Inferior parietal cortex (tissue), 1 donor: ENCODE measurements around the gene CD247.

ENCODE experiments used
- DNase-seq: peaks from one replicate; pipeline ENCODE4 v3.0.0-alpha.2; 2016; ENCODE audit errors: extremely low spot score

The CD247 gene

GRCh38 chr1:167512046-167512654 is 6.2 kb downstream of the CD247 start:
- DNase-seq: no peak

- no peak for DNase-seq
These were observed 6.8 kb downstream of the CD247 start for GRCh38 chr1:167511374-167511986.

GRCh38 chr1:167510881-167511280 is 7.4 kb downstream of the CD247 start:
- no peak for DNase-seq

- no peak for DNase-seq
These were observed 8.1 kb downstream of the CD247 start for GRCh38 chr1:167510244-167510643.

DNA sequence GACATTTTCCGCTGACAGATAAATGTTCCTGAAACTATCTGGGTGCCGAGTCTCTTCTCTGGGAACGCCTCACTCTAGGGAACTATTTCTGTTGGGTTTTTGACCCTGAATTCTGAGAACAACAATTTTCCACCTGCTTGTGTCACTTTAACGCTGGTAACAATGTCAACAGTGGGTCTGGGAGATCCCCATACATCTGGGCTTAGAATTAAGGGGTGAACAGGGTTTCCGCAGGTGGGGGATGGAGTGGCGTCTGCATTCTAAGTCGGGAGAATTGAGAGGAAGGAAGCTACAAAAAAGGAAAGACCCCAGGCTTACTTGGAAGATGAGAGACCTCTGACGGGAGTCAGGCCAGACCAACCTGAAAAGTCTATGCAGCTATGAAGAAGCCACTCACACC is 8.7 kb downstream of the CD247 start:
- no peak for DNase-seq

- no peak for DNase-seq
These were observed 10.6 kb downstream of the CD247 start for GRCh38 chr1:167507719-167508118.

DNA sequence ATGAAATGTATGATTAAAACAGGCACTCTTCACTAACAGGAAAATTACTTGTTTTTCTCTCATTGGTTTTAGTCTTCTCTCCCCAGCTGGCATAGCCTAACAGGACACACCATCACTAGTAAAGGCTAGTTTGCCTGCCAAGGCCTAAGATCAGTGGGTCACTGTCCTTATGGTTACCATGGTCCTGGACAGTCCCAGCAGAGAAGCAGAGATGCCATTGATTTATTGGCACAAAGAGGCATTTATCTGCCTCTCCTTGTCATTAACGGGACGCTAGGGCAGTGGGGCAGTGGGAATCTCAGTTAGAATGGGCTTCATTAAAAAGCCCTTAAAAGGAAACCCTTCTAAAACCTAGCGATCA is 13.9 kb downstream of the CD247 start:
- no peak for DNase-seq

DNA sequence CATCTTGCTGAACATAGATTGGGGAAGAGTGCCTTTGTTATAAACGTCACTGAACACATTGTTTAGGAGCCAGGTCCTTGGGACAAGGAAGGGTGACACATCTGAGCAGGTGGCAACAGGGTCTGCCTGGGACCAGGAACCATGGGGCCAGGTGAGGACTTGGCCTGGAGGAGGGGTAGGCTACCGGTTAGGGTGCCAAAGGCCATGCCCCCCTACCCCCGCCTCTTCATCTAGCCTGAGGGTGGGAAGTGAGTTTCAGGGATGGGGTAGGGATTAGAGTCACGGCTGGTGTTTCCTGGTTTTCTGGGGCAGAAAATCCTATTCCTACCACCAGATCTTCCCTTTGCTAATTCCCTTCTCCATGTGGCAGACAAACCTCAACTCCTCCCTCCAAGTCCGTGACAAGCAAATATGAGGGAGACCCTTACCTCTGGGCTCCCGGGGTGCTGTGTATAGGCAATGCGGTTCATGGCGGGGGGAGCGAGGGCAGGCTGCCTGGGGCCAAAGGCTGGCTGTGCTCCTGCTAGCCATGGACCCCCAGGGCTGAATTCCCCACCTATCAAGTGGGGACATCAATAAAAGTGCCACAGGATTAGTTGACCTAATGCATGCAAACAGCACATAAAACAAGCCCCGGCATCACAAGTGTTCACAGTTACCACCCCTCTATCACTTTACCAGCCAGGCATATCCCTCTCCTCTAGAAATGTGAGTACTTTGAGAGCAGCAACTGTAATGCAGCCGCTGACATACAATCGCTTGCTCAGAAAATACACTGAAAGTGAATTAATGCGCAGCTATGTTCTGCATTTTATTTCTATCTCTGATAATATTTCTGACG is 14.5 kb downstream of the CD247 start:
- DNase-seq: no peak

- no peak for DNase-seq
These were observed 15.4 kb downstream of the CD247 start for GRCh38 chr1:167502719-167503462.

- DNase-seq: no peak
These were observed 16.2 kb downstream of the CD247 start for GRCh38 chr1:167502192-167502551.

DNA sequence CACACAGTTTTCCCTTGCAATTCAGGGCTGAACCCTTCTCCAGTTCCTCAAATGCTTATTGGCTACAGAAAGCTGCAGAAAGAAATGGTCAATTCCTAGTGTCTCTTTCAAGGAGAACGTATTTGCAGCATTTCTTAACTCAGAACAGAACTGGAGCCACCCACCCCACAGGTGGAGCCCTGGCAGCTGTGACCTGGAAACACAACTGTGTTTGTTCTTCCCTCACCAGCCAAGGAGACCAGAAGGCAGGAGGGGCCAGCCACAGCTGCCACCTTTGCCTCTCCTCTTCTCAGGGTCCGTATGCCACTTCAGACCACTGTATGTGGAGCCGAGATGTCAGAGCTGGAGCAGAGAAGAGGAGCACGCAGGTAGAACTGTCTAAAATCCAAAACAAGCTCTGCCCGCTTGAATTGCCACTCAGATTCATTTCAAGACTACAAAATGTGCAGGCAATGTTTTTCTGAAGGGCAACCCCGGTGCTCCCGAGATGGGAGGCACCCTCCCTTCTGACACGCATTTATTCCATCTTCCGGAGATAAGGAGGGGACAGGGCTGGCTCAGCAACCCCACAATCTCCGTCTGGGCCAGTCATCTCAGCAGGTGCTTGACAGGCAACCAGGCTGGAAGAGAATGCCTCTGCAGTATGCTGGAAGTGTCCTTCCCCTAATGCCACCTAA is 16.7 kb downstream of the CD247 start:
- no peak for DNase-seq

- DNase-seq: no peak
These were observed 18.0 kb downstream of the CD247 start for GRCh38 chr1:167500283-167500860.

GRCh38 chr1:167499664-167500101 is 18.6 kb downstream of the CD247 start:
- DNase-seq: no peak

DNA sequence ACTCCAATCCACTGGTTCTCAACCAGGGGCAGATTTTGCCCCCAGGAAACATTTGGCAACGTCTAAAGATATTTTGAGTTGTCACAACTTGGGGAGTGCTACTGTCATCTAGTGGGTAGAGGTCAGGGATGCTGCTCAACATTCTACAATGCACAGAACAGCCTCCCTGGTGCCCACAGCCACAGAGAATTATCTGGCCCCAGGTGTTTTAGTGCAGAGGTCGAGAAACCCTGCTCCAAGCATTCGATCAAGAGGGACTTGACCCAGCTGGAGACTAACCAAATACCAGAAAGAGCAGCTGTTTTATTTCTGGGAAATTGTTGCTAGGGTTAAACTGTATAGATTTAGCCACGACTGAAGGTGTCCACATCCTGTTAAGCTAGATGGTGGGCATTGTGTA is 19.2 kb downstream of the CD247 start:
- no peak for DNase-seq

DNA sequence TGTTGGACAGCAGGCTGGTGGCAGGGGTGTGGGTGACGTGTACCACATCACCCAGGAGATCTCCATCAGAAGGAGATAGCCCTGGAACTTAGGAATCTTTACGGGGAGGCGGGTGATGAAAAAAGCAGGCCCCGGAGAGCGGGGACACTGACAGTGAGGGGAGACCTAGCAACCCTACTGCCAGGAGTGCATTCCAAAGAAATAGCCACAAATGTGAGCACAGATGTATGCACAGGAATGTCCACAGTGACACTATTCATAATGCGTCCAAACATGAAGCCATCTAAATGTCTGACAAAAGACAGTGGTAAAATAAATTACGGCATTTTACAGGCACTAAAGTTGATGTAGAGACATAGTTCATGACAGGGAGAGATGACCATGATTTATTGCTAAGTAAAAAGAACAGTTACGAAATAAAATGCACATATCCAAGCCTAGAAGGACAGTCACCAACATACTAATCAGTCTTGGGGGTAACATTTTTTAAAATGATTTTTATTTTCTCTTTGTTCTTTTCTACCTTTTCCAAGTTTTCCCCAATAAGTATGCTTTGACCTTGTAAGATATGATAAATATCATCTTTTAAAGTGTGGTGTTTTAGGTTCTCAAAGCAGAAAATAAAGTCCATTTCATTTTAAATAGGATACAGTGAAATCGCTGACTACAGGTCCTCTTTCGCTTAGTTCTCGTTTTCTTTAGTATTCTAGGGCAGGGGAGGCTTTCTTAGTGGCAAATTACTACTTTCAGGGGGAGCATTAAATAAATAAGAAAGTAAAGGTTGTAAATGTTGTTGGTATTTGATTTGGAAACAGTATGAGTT is 21.3 kb downstream of the CD247 start:
- no peak for DNase-seq

DNA sequence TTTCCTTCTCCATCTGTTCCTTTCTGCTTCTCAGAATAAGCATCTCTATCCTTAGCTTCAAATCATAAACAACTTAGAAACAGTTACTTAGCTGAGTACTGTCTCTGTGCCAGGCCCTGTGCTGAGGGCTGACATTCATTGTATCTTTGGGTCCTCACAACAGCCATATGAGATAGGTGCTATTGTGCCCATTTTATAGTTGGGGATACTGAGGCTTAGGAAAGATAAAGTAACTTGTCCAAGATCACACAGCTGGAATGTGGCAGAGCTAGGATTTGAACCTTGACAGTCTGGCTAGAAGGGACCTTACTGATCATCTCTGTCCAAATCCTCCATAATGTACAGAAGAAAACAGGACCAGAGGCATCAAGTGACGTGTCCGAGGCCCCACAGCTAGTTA is 25.0 kb downstream of the CD247 start:
- no peak for DNase-seq

GRCh38 chr1:167492481-167492910 is 25.8 kb downstream of the CD247 start:
- DNase-seq: no peak

- DNase-seq: no peak
These were observed 26.5 kb downstream of the CD247 start for GRCh38 chr1:167491586-167492461.

DNA sequence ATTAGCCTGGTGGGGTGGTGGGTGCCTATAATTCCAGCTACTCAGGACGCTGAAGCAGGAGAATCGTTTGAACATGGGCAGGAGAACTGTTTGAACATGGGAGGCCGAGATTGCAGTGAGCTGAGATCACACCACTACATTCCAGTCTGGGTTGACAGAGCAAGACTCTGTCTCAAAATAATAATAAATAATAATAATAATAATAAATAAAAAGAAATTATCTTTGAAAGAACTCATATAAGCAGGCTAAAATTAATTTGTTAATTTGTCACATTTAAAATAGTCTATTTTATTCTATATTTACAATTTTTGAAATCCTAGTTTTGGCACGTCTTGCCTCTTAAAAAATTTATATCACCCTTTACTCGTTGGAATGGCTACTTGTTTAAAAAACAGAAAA is 27.6 kb downstream of the CD247 start:
- DNase-seq: no peak
